Measurements from ENCODE around the gene LSM14B.
"Not testable (repeated sequence)": the region's sequence is repeated elsewhere in the genome, so short reads cannot be mapped to it uniquely, and the experiment has no call there.

LSM14B gene

GRCh38 chr20:62112368-62112767 lies 9.9 kb upstream of the LSM14B start:
- no peak for DNase-seq (ENCODE audit: low read depth)
- TF ChIP-seq, protein P1, sequence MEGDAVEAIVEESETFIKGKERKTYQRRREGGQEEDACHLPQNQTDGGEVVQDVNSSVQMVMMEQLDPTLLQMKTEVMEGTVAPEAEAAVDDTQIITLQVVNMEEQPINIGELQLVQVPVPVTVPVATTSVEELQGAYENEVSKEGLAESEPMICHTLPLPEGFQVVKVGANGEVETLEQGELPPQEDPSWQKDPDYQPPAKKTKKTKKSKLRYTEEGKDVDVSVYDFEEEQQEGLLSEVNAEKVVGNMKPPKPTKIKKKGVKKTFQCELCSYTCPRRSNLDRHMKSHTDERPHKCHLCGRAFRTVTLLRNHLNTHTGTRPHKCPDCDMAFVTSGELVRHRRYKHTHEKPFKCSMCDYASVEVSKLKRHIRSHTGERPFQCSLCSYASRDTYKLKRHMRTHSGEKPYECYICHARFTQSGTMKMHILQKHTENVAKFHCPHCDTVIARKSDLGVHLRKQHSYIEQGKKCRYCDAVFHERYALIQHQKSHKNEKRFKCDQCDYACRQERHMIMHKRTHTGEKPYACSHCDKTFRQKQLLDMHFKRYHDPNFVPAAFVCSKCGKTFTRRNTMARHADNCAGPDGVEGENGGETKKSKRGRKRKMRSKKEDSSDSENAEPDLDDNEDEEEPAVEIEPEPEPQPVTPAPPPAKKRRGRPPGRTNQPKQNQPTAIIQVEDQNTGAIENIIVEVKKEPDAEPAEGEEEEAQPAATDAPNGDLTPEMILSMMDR (IDR thresholded peaks at IDR 0.05; ENCODE audit: insufficient read depth, low read depth, low read length, missing control alignments), result no peak
- H3K4me3 ChIP-seq (ENCODE audit: low read length), result no peak overlapping the region

GRCh38 chr20:62114894-62115293 lies 7.4 kb upstream of the LSM14B start:
- no peak overlapping the region for H3K4me3 ChIP-seq (ENCODE audit: low read length)
- no peak for DNase-seq (ENCODE audit: low read depth)
- TF ChIP-seq, protein P1 (IDR thresholded peaks at IDR 0.05; ENCODE audit: insufficient read depth, low read depth, low read length, missing control alignments), result no peak

GRCh38 chr20:62115800-62116407 lies 6.4 kb upstream of the LSM14B start:
- H3K4me3 ChIP-seq (ENCODE audit: low read length); DNase-seq (ENCODE audit: low read depth): not testable (repeated sequence)

DNA sequence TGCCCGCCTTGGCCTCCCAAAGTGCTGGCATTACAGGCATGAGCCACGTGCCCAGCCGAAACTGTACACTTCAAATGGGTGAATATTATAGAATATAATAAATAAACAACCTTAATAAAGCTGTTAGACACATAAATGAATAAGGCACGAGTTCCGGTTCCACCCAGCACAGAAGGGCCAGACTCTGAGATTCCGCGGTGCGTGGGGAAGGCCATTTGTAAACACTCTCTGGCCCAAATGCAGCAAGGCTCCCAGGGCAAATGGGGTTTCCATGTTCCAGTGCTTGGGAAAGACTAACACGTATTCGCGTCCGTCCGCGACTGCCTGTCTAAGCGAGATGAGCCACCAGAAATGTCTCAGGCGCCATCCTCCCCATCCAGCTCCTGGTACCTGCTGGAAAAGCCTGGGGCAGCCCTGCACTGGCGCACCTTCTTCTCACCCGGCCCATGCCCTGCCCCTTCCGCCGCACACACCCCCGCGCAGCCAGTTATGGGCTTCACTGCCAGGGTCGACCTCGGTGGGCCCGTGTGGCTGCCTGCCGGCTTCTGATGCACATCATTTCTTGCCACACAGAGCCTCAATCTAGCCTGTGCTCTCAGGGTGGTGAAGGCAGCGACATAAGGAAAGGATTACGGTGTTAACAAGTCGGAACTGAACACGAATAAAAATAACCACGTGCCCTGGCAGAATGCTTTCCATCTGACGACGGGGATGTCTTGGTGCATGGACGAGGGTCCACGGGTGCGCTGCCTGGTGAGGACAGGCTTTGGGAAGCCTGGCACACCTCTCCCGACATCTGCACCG lies 5.5 kb upstream of the LSM14B start:
- H3K4me3 ChIP-seq (ENCODE audit: low read length), result no peak overlapping the region
- no peak for DNase-seq (ENCODE audit: low read depth)
- TF ChIP-seq, protein P1 (IDR thresholded peaks at IDR 0.05; ENCODE audit: insufficient read depth, low read depth, low read length, missing control alignments), result no peak

- no peak overlapping the region for H3K4me3 ChIP-seq (ENCODE audit: low read length)
- DNase-seq (ENCODE audit: low read depth), result no peak
- TF ChIP-seq, protein P1 (IDR thresholded peaks at IDR 0.05; ENCODE audit: insufficient read depth, low read depth, low read length, missing control alignments), result no peak
These were observed 5.0 kb upstream of the LSM14B start for GRCh38 chr20:62117362-62117646.

DNA sequence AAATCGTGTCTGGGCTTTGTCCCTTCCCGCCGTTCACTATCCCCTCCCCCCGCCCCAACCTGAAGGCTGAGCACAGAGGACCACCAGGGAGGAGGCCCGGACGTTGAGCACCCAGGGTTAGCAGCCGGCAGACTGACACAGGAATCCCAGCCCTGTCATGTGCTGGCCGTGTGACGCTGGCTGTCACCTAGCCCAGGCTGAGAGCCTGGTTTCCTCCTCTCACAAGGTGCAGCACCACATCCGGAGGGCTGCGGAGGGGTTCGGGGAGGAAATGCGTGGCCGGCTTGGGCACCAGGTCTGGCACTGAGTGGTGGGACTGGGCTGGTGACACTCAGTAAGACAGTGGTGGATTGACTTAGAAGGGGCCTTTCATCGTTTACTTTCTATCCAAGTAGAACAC lies 4.6 kb upstream of the LSM14B start:
- DNase-seq (ENCODE audit: low read depth), result no peak
- TF ChIP-seq, protein P1 (IDR thresholded peaks at IDR 0.05; ENCODE audit: insufficient read depth, low read depth, low read length, missing control alignments), result no peak
- no peak overlapping the region for H3K4me3 ChIP-seq (ENCODE audit: low read length)

DNA sequence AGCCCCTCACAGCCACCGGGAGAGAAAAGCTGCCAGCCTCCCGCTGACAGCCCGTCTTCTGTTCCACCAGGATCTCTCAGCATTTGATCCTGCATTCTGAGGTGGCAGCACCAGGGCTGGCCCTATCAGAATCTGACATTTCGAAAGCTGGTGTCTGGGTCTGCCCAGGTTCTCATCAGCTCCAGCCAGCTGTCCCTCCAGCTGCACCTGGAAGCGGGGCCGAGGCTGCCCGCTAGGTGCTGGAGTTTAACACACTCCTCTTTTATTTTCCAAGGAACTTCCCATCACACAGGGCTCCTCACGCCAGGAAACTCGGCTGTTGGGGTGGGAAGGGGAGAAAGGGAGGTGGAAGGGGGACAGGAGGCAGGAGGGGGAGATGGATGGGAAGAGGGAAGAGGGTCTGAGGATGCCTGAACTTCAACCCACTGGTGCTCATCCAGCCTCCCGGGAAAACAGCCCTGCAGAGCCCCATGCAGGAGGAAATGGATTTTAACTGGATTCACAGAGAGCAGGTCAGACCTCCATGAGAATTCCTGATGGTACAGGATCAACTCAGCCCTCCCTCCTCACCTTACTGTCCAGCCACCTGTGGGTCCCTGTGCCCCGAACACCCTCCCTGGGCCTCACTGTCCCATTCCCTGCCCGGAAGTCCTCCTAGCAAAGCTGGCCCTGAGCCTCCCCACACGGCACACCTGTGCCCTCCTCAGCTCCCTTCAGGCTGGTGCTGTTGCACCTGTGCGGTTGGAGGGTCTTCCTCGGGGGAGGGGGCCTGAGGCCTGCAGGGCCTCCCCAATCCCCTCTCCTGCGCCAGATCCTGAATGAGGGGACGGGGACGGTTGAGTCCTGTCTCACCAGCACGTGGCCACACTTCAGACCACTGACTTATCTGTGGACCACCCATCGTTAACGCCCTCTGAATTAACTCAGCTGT lies 3.9 kb upstream of the LSM14B start:
- TF ChIP-seq, protein P1 (IDR thresholded peaks at IDR 0.05; ENCODE audit: insufficient read depth, low read depth, low read length, missing control alignments), result no peak
- no peak overlapping the region for H3K4me3 ChIP-seq (ENCODE audit: low read length)
- DNase-seq (ENCODE audit: low read depth), result no peak
